T-cell (primary cell): Measurements from ENCODE around the gene PACSIN3. TPM values are rescaled to one million over a fixed set of nuclear protein-coding genes. Genes with fewer than 3 reads are reported as not detected.
A peak's percentile ranks its signal among the peaks of the same experiment; 100 is the strongest.

Experiments used
- ATAC-seq, 4 experiments: fragments of 200-7000 bp in 3 of 4; fragments of 150-1000 bp in 1 of 4; cut with Tn5 transposase; replicated peaks in 1 of 4; 1 replicate in 3 of 4; 2 replicates in 1 of 4; pipeline ENCODE4 v1.10.0; 2021; ENCODE audit warnings: moderate library complexity in 3 of 4, mild to moderate bottlenecking in 2 of 4, moderate number of reproducible peaks in 1 of 4
- CTCF ChIA-PET, 2 donors: fragments of 300-600 bp; sonication (Branson Sonifier 250); formaldehyde crosslinking; loops; one replicate each; lab custom pipeline; 2022; ENCODE audit warnings: antibody characterized with exemption in 2 of 2; lab: Charles Lee
- POLR2A ChIA-PET, 2 donors: fragments of 300-600 bp; sonication (Branson Sonifier 250); formaldehyde crosslinking; loops; one replicate each; lab custom pipeline; 2022; ENCODE audit warnings: antibody characterized with exemption in 2 of 2; lab: Charles Lee
- DNase-seq, 35 experiments: peaks; one replicate each; pipeline versions ENCODE4 v3.0.0 to v3.0.0-alpha.2; 2013 to 2023
- H3K27ac ChIP-seq: one replicate; pipeline ENCODE4 v1.5.1; 2013; ENCODE audit warnings: low read length
- H3K27me3 ChIP-seq, 2 experiments: replicated peaks in 1 of 2; 1 replicate in 1 of 2; 2 replicates in 1 of 2; pipeline versions ENCODE4 v1.6.1 to v1.7.0; 2013; ENCODE audit warnings: low read length in 1 of 2, mixed read lengths in 1 of 2; ENCODE audit not compliant: control insufficient read depth in 2 of 2, insufficient read depth in 2 of 2; ENCODE audit errors: extremely low read depth in 1 of 2
- H3K36me3 ChIP-seq, 2 donors: 1 replicate in 1 of 2; 2 replicates in 1 of 2; pipeline versions ENCODE4 v1.6.1 to v1.7.0; 2013; ENCODE audit warnings: low read length in 1 of 2; ENCODE audit not compliant: control insufficient read depth in 2 of 2, insufficient read depth in 1 of 2; ENCODE audit errors: extremely low read depth in 1 of 2
- H3K4me1 ChIP-seq, 2 experiments: 1 replicate in 1 of 2; 2 replicates in 1 of 2; pipeline versions ENCODE4 v1.6.1 to v1.7.0; 2013; ENCODE audit warnings: low read length in 2 of 2, mixed read lengths in 1 of 2; ENCODE audit not compliant: insufficient read depth in 2 of 2, control insufficient read depth in 1 of 2; ENCODE audit errors: extremely low read depth in 1 of 2
- H3K4me3 ChIP-seq, 2 donors: 1 replicate in 1 of 2; 2 replicates in 1 of 2; pipeline versions ENCODE4 v1.5.1 to v1.7.0; 2013; ENCODE audit warnings: mild to moderate bottlenecking in 2 of 2, low read length in 1 of 2, moderate library complexity in 1 of 2; ENCODE audit not compliant: control insufficient read depth in 1 of 2; ENCODE audit errors: extremely low read depth in 1 of 2
- H3K9me3 ChIP-seq: 2 replicates; pipeline ENCODE4 v1.7.0; 2013
- H3K27ac Mint-ChIP-seq, 2 donors: one replicate each; pipeline ENCODE4 v1.8.0; 2020 to 2021; ENCODE audit warnings: mild to moderate bottlenecking in 2 of 2, mixed read lengths in 2 of 2
- H3K27me3 Mint-ChIP-seq, 2 donors: one replicate each; pipeline ENCODE4 v1.8.0; 2021 to 2022; ENCODE audit warnings: mixed read lengths in 2 of 2
- H3K36me3 Mint-ChIP-seq: one replicate; pipeline ENCODE4 v1.8.0; 2021; ENCODE audit warnings: mixed read lengths
- H3K4me1 Mint-ChIP-seq, 3 donors: one replicate each; pipeline ENCODE4 v1.8.0; 2020 to 2022; ENCODE audit warnings: mixed read lengths in 3 of 3, mild to moderate bottlenecking in 1 of 3
- H3K4me3 Mint-ChIP-seq, 3 donors: one replicate each; pipeline ENCODE4 v1.8.0; 2020 to 2022; ENCODE audit warnings: mild to moderate bottlenecking in 3 of 3, mixed read lengths in 3 of 3, moderate library complexity in 3 of 3
- H3K9me3 Mint-ChIP-seq, 3 donors: one replicate each; pipeline ENCODE4 v1.8.0; 2020 to 2022; ENCODE audit warnings: mixed read lengths in 3 of 3
- WGBS: methylation state at CpG from one replicate; pipeline ENCODE4 v1.1.5; 2013; ENCODE audit warnings: missing lambda C conversion rate; ENCODE audit not compliant: insufficient coverage; 5-methylcytosine and 5-hydroxymethylcytosine counted together
- total RNA-seq, 35 experiments: library from RNA in 6 of 35; stranded (reverse) in 6 of 35; fragments of 120-200 nt in 1 of 35; gene quantifications; one replicate each; pipeline versions ENCODE4 v1.2.1 to v1.2.4 and lab custom pipeline; 2013 to 2026

PACSIN3 gene
- total RNA-seq, 5 donors from 2014 or later (not counting 1 experiment from before 2014, with no cell fraction given) = 0.49 to 1.9 (median 1.4) TPM; not detected in 1

- WGBS = 5% methylated on average over 3 of the region's 11 CpGs
- H3K4me3 ChIP-seq = peak overlapping the region in 1 of 2 donors; percentile 5
- Mint-ChIP-seq H3K27me3 (no peaks in the 10 kb centered on the region), H3K9me3 (no peaks in the 10 kb centered on the region), H3K4me3 (peak overlapping the region in 2 of 3 donors; percentile 34 to 80), H3K27ac (peak overlapping the region; percentile 89 to 94), H3K36me3 (peaks cover 4% of the 10 kb centered on the region), H3K4me1 (peaks cover 30 to 34% (median 31%) of the 10 kb centered on the region in 3 donors)
- peaks cover 0 to 2% of the 10 kb centered on the region in 2 donors for H3K36me3 ChIP-seq
- CTCF ChIA-PET = interaction anchor here (0.5 to 1.2 kb wide), 7 partner anchors 18 to 453 kb away, joined by 3 to 5 read pairs (median 4); partner anchors contain the start of genes ARHGAP1 (in 1 of the 2) and ZNF408 (in 1 of the 2)
- ATAC-seq (peak; percentile 43 to 64 (median 52)), DNase-seq (peak in 26 of 35 experiments; percentile 15 to 72 (median 40))
- peak overlapping the region; percentile 2 for H3K27ac ChIP-seq
- H3K9me3 ChIP-seq = no peaks in the 10 kb centered on the region
- peaks cover 23 to 41% of the 10 kb centered on the region in 2 experiments for H3K4me1 ChIP-seq
- no peaks in the 10 kb centered on the region for H3K27me3 ChIP-seq
- POLR2A ChIA-PET = interaction anchor here in 1 of 2 donors (0.6 to 0.7 kb wide), 2 partner anchors 266 to 338 kb away, joined by 3 to 6 read pairs; no protein-coding TSS in a partner anchor
Observed at GRCh38 chr11:47152953-47153950, 33.0 kb downstream of the PACSIN3 start.

- WGBS = 69% methylated on average over 6 of the region's 16 CpGs
- H3K27ac Mint-ChIP-seq = peak overlapping the region; percentile 16 to 79
- POLR2A ChIA-PET = interaction anchor here (0.6 to 0.7 kb wide), 2 partner anchors 337 to 519 kb away, joined by 3 to 6 read pairs; no protein-coding TSS in a partner anchor
Observed at GRCh38 chr11:47152126-47152952, 33.9 kb downstream of the PACSIN3 start.

GRCh38 chr11:47149782-47150181 is 36.5 kb downstream of the PACSIN3 start:
- ChIA-PET CTCF (no interaction called here), POLR2A (interaction anchor here in 1 of 2 donors (0.6 kb wide), 1 partner anchor 154 kb away, joined by 10 read pairs; no protein-coding TSS in a partner anchor)
- Mint-ChIP-seq H3K9me3 (no peaks in the 10 kb centered on the region), H3K36me3 (peaks cover 11% of the 10 kb centered on the region), H3K4me1 (peaks cover 21% of the 10 kb centered on the region in 3 donors), H3K4me3 (no peak overlapping the region), H3K27me3 (no peaks in the 10 kb centered on the region), H3K27ac (no peak overlapping the region)
- Histone ChIP-seq H3K4me3 (no peak overlapping the region), H3K4me1 (peaks cover 14 to 26% of the 10 kb centered on the region in 2 experiments), H3K9me3 (no peaks in the 10 kb centered on the region), H3K36me3 (no peaks in the 10 kb centered on the region), H3K27ac (no peak overlapping the region), H3K27me3 (no peaks in the 10 kb centered on the region)
- ATAC-seq = no peak
- DNase-seq = no peak
- WGBS = no CpG with 5 or more reads among the region's 2 CpGs

More at GRCh38 chr11:47152126-47152952, 33.9 kb downstream of the PACSIN3 start:
- no peak overlapping the region for H3K4me3 Mint-ChIP-seq
- Histone ChIP-seq H3K36me3 (no peaks in the 10 kb centered on the region), H3K4me3 (no peak overlapping the region), H3K9me3 (no peaks in the 10 kb centered on the region), H3K27ac (no peak overlapping the region), H3K27me3 (no peaks in the 10 kb centered on the region), H3K4me1 (peaks cover 23 to 41% of the 10 kb centered on the region in 2 experiments)
- CTCF ChIA-PET = interaction anchor here (0.5 to 1.2 kb wide), 6 partner anchors 10 to 796 kb away, joined by 3 to 6 read pairs (median 4); no protein-coding TSS in a partner anchor
- H3K36me3 Mint-ChIP-seq = peaks cover 11% of the 10 kb centered on the region
- H3K27me3 Mint-ChIP-seq = no peaks in the 10 kb centered on the region
- ATAC-seq (no peak), DNase-seq (no peak)
- H3K4me1 Mint-ChIP-seq = peaks cover 30 to 33% (median 31%) of the 10 kb centered on the region in 3 donors
- H3K9me3 Mint-ChIP-seq = no peaks in the 10 kb centered on the region

GRCh38 chr11:47148903-47149531 is 37.2 kb downstream of the PACSIN3 start:
- peaks cover 8 to 18% of the 10 kb centered on the region in 2 experiments for H3K4me1 ChIP-seq
- H3K27ac ChIP-seq = no peak overlapping the region
- no peaks in the 10 kb centered on the region for H3K9me3 ChIP-seq
- no peaks in the 10 kb centered on the region for H3K9me3 Mint-ChIP-seq
- ChIA-PET POLR2A (interaction anchor here in 1 of 2 donors (0.6 kb wide), 1 partner anchor 154 kb away, joined by 10 read pairs; no protein-coding TSS in a partner anchor), CTCF (no interaction called here)
- H3K27me3 Mint-ChIP-seq = no peaks in the 10 kb centered on the region
- DNase-seq = no peak
- H3K36me3 Mint-ChIP-seq = peaks cover 11% of the 10 kb centered on the region
- no peak overlapping the region for H3K27ac Mint-ChIP-seq
- peaks cover 13% of the 10 kb centered on the region in 3 donors for H3K4me1 Mint-ChIP-seq
- no peaks in the 10 kb centered on the region for H3K36me3 ChIP-seq
- H3K4me3 Mint-ChIP-seq = no peak overlapping the region
- no peaks in the 10 kb centered on the region for H3K27me3 ChIP-seq
- H3K4me3 ChIP-seq = no peak overlapping the region
- WGBS = 84% methylated on average over 8 of the region's 10 CpGs
- no peak for ATAC-seq

- Histone ChIP-seq H3K27me3 (no peaks in the 10 kb centered on the region), H3K9me3 (no peaks in the 10 kb centered on the region), H3K36me3 (no peaks in the 10 kb centered on the region), H3K4me3 (no peak overlapping the region), H3K27ac (no peak overlapping the region), H3K4me1 (peaks cover 5 to 11% of the 10 kb centered on the region in 2 experiments)
- 91% methylated on average over 4 of the region's 4 CpGs for WGBS
- ChIA-PET POLR2A (no interaction called here), CTCF (no interaction called here)
- Mint-ChIP-seq H3K4me1 (peaks cover 6 to 8% (median 7%) of the 10 kb centered on the region in 3 donors), H3K27me3 (no peaks in the 10 kb centered on the region), H3K36me3 (peaks cover 11% of the 10 kb centered on the region), H3K4me3 (no peak overlapping the region), H3K9me3 (no peaks in the 10 kb centered on the region), H3K27ac (no peak overlapping the region)
- ATAC-seq (no peak), DNase-seq (no peak)
Observed at GRCh38 chr11:47148270-47148669, 38.0 kb downstream of the PACSIN3 start.
